MM.1S (cell line): ENCODE measurements around the gene SLC38A8.

Experiments used
- CTCF ChIP-seq: fragments of 300-600 bp; sonication (generic); IDR thresholded peaks from 2 replicates; pipeline ENCODE4 v1.5.1; 2016; ENCODE audit warnings: antibody characterized with exemption, low read length, mixed read lengths
- EZH2 ChIP-seq: fragments of 300-600 bp; sonication (generic); optimal IDR thresholded peaks from 2 replicates; pipeline ENCODE3; 2017; ENCODE audit warnings: low read depth, mild to moderate bottlenecking, antibody characterized with exemption, low read length, mixed read lengths

- TF ChIP-seq CTCF = no peak
- TF ChIP-seq EZH2 = no peak
These were observed 44.4 kb upstream of the SLC38A8 start for GRCh38 chr16:84087001-84087400.
